HEK293 (cell line): ENCODE data around the gene SDF2L1.

Experiments
- ATF2 ChIP-seq: fragments of 450-650 bp; formaldehyde crosslinking; IDR thresholded peaks from 2 replicates; pipeline ENCODE4 v1.5.1; 2016; ENCODE audit warnings: missing biosample characterization, missing genetic modification characterization, low read depth
- GFI1B ChIP-seq: fragments of 450-650 bp; formaldehyde crosslinking; IDR thresholded peaks from 2 replicates; pipeline ENCODE4 v1.5.1; 2016; ENCODE audit warnings: missing biosample characterization, missing genetic modification characterization
- ZBTB48 ChIP-seq: fragments of 450-650 bp; formaldehyde crosslinking; IDR thresholded peaks from 2 replicates; pipeline ENCODE4 v1.5.1; 2016; ENCODE audit warnings: missing biosample characterization, missing genetic modification characterization
- ZEB2 ChIP-seq: fragments of 450-650 bp; formaldehyde crosslinking; IDR thresholded peaks from 2 replicates; pipeline ENCODE4 v1.5.1; 2016; ENCODE audit warnings: missing biosample characterization, missing genetic modification characterization
- ZNF146 ChIP-seq: fragments of 450-650 bp; formaldehyde crosslinking; IDR thresholded peaks from 2 replicates; pipeline ENCODE4 v1.5.1; 2016; ENCODE audit warnings: missing biosample characterization, missing genetic modification characterization
- ZNF239 ChIP-seq: fragments of 450-650 bp; formaldehyde crosslinking; IDR thresholded peaks from 2 replicates; pipeline ENCODE4 v1.5.1; 2016; ENCODE audit warnings: missing biosample characterization, missing genetic modification characterization
- ZNF26 ChIP-seq: fragments of 450-650 bp; formaldehyde crosslinking; IDR thresholded peaks from 2 replicates; pipeline ENCODE4 v1.5.1; 2016; ENCODE audit warnings: missing biosample characterization, missing genetic modification characterization
- TF ChIP-seq, protein P1 (sequence below): fragments of 450-650 bp; formaldehyde crosslinking; IDR thresholded peaks from 2 replicates; pipeline ENCODE4 v1.5.1; 2017; ENCODE audit warnings: missing biosample characterization, missing genetic modification characterization
- TF ChIP-seq, protein P2 (sequence below): fragments of 450-650 bp; formaldehyde crosslinking; IDR thresholded peaks from 2 replicates; pipeline ENCODE4 v1.5.1; 2016; ENCODE audit warnings: missing biosample characterization, missing genetic modification characterization

GRCh38 chr22:21622011-21622918, 19.8 kb upstream of the SDF2L1 start:
- TF ChIP-seq ZBTB48, result no peak
- no peak for TF ChIP-seq ZNF239
- TF ChIP-seq, protein P1, sequence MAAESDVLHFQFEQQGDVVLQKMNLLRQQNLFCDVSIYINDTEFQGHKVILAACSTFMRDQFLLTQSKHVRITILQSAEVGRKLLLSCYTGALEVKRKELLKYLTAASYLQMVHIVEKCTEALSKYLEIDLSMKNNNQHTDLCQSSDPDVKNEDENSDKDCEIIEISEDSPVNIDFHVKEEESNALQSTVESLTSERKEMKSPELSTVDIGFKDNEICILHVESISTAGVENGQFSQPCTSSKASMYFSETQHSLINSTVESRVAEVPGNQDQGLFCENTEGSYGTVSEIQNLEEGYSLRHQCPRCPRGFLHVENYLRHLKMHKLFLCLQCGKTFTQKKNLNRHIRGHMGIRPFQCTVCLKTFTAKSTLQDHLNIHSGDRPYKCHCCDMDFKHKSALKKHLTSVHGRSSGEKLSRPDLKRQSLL (tag by site-specific recombination), result no peak
- TF ChIP-seq, protein P2, sequence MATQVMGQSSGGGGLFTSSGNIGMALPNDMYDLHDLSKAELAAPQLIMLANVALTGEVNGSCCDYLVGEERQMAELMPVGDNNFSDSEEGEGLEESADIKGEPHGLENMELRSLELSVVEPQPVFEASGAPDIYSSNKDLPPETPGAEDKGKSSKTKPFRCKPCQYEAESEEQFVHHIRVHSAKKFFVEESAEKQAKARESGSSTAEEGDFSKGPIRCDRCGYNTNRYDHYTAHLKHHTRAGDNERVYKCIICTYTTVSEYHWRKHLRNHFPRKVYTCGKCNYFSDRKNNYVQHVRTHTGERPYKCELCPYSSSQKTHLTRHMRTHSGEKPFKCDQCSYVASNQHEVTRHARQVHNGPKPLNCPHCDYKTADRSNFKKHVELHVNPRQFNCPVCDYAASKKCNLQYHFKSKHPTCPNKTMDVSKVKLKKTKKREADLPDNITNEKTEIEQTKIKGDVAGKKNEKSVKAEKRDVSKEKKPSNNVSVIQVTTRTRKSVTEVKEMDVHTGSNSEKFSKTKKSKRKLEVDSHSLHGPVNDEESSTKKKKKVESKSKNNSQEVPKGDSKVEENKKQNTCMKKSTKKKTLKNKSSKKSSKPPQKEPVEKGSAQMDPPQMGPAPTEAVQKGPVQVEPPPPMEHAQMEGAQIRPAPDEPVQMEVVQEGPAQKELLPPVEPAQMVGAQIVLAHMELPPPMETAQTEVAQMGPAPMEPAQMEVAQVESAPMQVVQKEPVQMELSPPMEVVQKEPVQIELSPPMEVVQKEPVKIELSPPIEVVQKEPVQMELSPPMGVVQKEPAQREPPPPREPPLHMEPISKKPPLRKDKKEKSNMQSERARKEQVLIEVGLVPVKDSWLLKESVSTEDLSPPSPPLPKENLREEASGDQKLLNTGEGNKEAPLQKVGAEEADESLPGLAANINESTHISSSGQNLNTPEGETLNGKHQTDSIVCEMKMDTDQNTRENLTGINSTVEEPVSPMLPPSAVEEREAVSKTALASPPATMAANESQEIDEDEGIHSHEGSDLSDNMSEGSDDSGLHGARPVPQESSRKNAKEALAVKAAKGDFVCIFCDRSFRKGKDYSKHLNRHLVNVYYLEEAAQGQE (tag by site-specific recombination), result no peak
- TF ChIP-seq ATF2 (tag by site-specific recombination), result no peak
- TF ChIP-seq ZNF146, result no peak
- TF ChIP-seq GFI1B, result no peak
- TF ChIP-seq ZNF26 (tag by site-specific recombination), result no peak
- no peak for TF ChIP-seq ZEB2
